ENCODE data around the gene FBF1. TPM values are rescaled to one million over a fixed set of nuclear protein-coding genes. Genes with fewer than 3 reads are reported as not detected.

The FBF1 gene
- total and polyA plus RNA-seq, 2 of the 8 experiments (the other 6 are each of a cell fraction or from before 2014, with no cell fraction given): 8.1 to 13.1 TPM

GRCh38 chr17:75976175-75976848, 35.5 kb upstream of the FBF1 start (continued):
- TF ChIP-seq MAX (IDR thresholded peaks at IDR 0.05): no peak
- TF ChIP-seq, protein P1, sequence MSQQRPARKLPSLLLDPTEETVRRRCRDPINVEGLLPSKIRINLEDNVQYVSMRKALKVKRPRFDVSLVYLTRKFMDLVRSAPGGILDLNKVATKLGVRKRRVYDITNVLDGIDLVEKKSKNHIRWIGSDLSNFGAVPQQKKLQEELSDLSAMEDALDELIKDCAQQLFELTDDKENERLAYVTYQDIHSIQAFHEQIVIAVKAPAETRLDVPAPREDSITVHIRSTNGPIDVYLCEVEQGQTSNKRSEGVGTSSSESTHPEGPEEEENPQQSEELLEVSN (IDR thresholded peaks at IDR 0.05): no peak
- TF ChIP-seq SP4 (IDR thresholded peaks at IDR 0.05; ENCODE audit: low read length): no peak
